ENCODE results near the gene KCNK13. TPM values are rescaled to one million over a fixed set of nuclear protein-coding genes. Genes with fewer than 3 reads are reported as not detected.

KCNK13 gene
- total and polyA plus RNA-seq, 4 donors: 0.99 to 2.7 (median 1.9) TPM

GRCh38 chr14:90039253-90040010 lies 22.4 kb upstream of the KCNK13 start:
- no peaks in the 10 kb centered on the region for H3K27me3 ChIP-seq (ENCODE audit: control insufficient read depth, insufficient read depth, low read length)
- no peak overlapping the region for H3K27ac ChIP-seq (ENCODE audit: low read depth, low read length)
- H3K36me3 ChIP-seq (ENCODE audit: control insufficient read depth, insufficient read depth, low read length): peaks cover 15% of the 10 kb centered on the region
- no peak for DNase-seq (ENCODE audit: low read depth in 4 of 6, low spot score in 6 of 6)
- no peaks in the 10 kb centered on the region for H3K9me3 ChIP-seq (ENCODE audit: control insufficient read depth, insufficient read depth, low read length)
- H3K4me1 ChIP-seq (ENCODE audit: control insufficient read depth, insufficient read depth, low read length): no peaks in the 10 kb centered on the region
- WGBS (ENCODE audit: insufficient coverage): 100% methylated on average over 2 of the region's 11 CpGs
- no peak overlapping the region for H3K4me3 ChIP-seq (ENCODE audit: low read depth, low read length)

GRCh38 chr14:90040411-90040810 lies 21.4 kb upstream of the KCNK13 start:
- no peaks in the 10 kb centered on the region for H3K27me3 ChIP-seq (ENCODE audit: control insufficient read depth, insufficient read depth, low read length)
- H3K4me1 ChIP-seq (ENCODE audit: control insufficient read depth, insufficient read depth, low read length): no peaks in the 10 kb centered on the region
- H3K9me3 ChIP-seq (ENCODE audit: control insufficient read depth, insufficient read depth, low read length): no peaks in the 10 kb centered on the region
- peaks cover 14% of the 10 kb centered on the region for H3K36me3 ChIP-seq (ENCODE audit: control insufficient read depth, insufficient read depth, low read length)
- no peak overlapping the region for H3K27ac ChIP-seq (ENCODE audit: low read depth, low read length)
- no peak overlapping the region for H3K4me3 ChIP-seq (ENCODE audit: low read depth, low read length)
- no peak for DNase-seq (ENCODE audit: low read depth in 4 of 6, low spot score in 6 of 6)
- WGBS (ENCODE audit: insufficient coverage): 89% methylated on average over 1 of the region's 3 CpGs

GRCh38 chr14:90042496-90043252 lies 19.1 kb upstream of the KCNK13 start:
- no CpG with 5 or more reads among the region's 9 CpGs for WGBS (ENCODE audit: insufficient coverage)
- Histone ChIP-seq H3K27me3 (ENCODE audit: control insufficient read depth, insufficient read depth, low read length) (no peaks in the 10 kb centered on the region), H3K4me1 (ENCODE audit: control insufficient read depth, insufficient read depth, low read length) (no peaks in the 10 kb centered on the region), H3K27ac (ENCODE audit: low read depth, low read length) (no peak overlapping the region), H3K9me3 (ENCODE audit: control insufficient read depth, insufficient read depth, low read length) (no peaks in the 10 kb centered on the region), H3K36me3 (ENCODE audit: control insufficient read depth, insufficient read depth, low read length) (peaks cover 13% of the 10 kb centered on the region), H3K4me3 (ENCODE audit: low read depth, low read length) (no peak overlapping the region)
- no peak for DNase-seq (ENCODE audit: low read depth in 4 of 6, low spot score in 6 of 6)

GRCh38 chr14:90045616-90046015 lies 16.2 kb upstream of the KCNK13 start:
- Histone ChIP-seq H3K9me3 (ENCODE audit: control insufficient read depth, insufficient read depth, low read length) (no peaks in the 10 kb centered on the region), H3K36me3 (ENCODE audit: control insufficient read depth, insufficient read depth, low read length) (peaks cover 10% of the 10 kb centered on the region), H3K27me3 (ENCODE audit: control insufficient read depth, insufficient read depth, low read length) (no peaks in the 10 kb centered on the region), H3K4me1 (ENCODE audit: control insufficient read depth, insufficient read depth, low read length) (no peaks in the 10 kb centered on the region), H3K27ac (ENCODE audit: low read depth, low read length) (no peak overlapping the region), H3K4me3 (ENCODE audit: low read depth, low read length) (no peak overlapping the region)
- DNase-seq (ENCODE audit: low read depth in 4 of 6, low spot score in 6 of 6): no peak
- WGBS (ENCODE audit: insufficient coverage): 69% methylated on average over 2 of the region's 2 CpGs

GRCh38 chr14:90049390-90049789 lies 12.4 kb upstream of the KCNK13 start:
- no peak for DNase-seq (ENCODE audit: low read depth in 4 of 6, low spot score in 6 of 6)
- H3K27ac ChIP-seq (ENCODE audit: low read depth, low read length): no peak overlapping the region
- H3K9me3 ChIP-seq (ENCODE audit: control insufficient read depth, insufficient read depth, low read length): no peaks in the 10 kb centered on the region
- H3K4me3 ChIP-seq (ENCODE audit: low read depth, low read length): no peak overlapping the region
- no peaks in the 10 kb centered on the region for H3K4me1 ChIP-seq (ENCODE audit: control insufficient read depth, insufficient read depth, low read length)
- peaks cover 2% of the 10 kb centered on the region for H3K36me3 ChIP-seq (ENCODE audit: control insufficient read depth, insufficient read depth, low read length)
- 57% methylated on average over 1 of the region's 3 CpGs for WGBS (ENCODE audit: insufficient coverage)
- no peaks in the 10 kb centered on the region for H3K27me3 ChIP-seq (ENCODE audit: control insufficient read depth, insufficient read depth, low read length)

GRCh38 chr14:90050271-90050670 lies 11.5 kb upstream of the KCNK13 start:
- no peaks in the 10 kb centered on the region for H3K4me1 ChIP-seq (ENCODE audit: control insufficient read depth, insufficient read depth, low read length)
- DNase-seq (ENCODE audit: low read depth in 4 of 6, low spot score in 6 of 6): no peak
- no peaks in the 10 kb centered on the region for H3K27me3 ChIP-seq (ENCODE audit: control insufficient read depth, insufficient read depth, low read length)
- no peak overlapping the region for H3K27ac ChIP-seq (ENCODE audit: low read depth, low read length)
- 93% methylated on average over 2 of the region's 4 CpGs for WGBS (ENCODE audit: insufficient coverage)
- H3K9me3 ChIP-seq (ENCODE audit: control insufficient read depth, insufficient read depth, low read length): no peaks in the 10 kb centered on the region
- H3K4me3 ChIP-seq (ENCODE audit: low read depth, low read length): no peak overlapping the region
- peaks cover 2% of the 10 kb centered on the region for H3K36me3 ChIP-seq (ENCODE audit: control insufficient read depth, insufficient read depth, low read length)

GRCh38 chr14:90053044-90053443 lies 8.8 kb upstream of the KCNK13 start:
- H3K27ac ChIP-seq (ENCODE audit: low read depth, low read length): no peak overlapping the region

GRCh38 chr14:90054803-90055202 lies 7.0 kb upstream of the KCNK13 start:
- no peak for DNase-seq (ENCODE audit: low read depth in 4 of 6, low spot score in 6 of 6)
- Histone ChIP-seq H3K4me1 (ENCODE audit: control insufficient read depth, insufficient read depth, low read length) (no peaks in the 10 kb centered on the region), H3K9me3 (ENCODE audit: control insufficient read depth, insufficient read depth, low read length) (no peaks in the 10 kb centered on the region), H3K36me3 (ENCODE audit: control insufficient read depth, insufficient read depth, low read length) (no peaks in the 10 kb centered on the region), H3K4me3 (ENCODE audit: low read depth, low read length) (no peak overlapping the region), H3K27me3 (ENCODE audit: control insufficient read depth, insufficient read depth, low read length) (peaks cover 13% of the 10 kb centered on the region), H3K27ac (ENCODE audit: low read depth, low read length) (no peak overlapping the region)
- 80% methylated on average over 1 of the region's 1 CpG for WGBS (ENCODE audit: insufficient coverage)

More at GRCh38 chr14:90053044-90053443, 8.8 kb upstream of the KCNK13 start:
- no peak for DNase-seq (ENCODE audit: low read depth in 4 of 6, low spot score in 6 of 6)
- no peaks in the 10 kb centered on the region for H3K36me3 ChIP-seq (ENCODE audit: control insufficient read depth, insufficient read depth, low read length)
- H3K9me3 ChIP-seq (ENCODE audit: control insufficient read depth, insufficient read depth, low read length): no peaks in the 10 kb centered on the region
- peaks cover 6% of the 10 kb centered on the region for H3K27me3 ChIP-seq (ENCODE audit: control insufficient read depth, insufficient read depth, low read length)
- H3K4me1 ChIP-seq (ENCODE audit: control insufficient read depth, insufficient read depth, low read length): no peaks in the 10 kb centered on the region
- no peak overlapping the region for H3K4me3 ChIP-seq (ENCODE audit: low read depth, low read length)
- WGBS (ENCODE audit: insufficient coverage): 60% methylated on average over 1 of the region's 2 CpGs

GRCh38 chr14:90056826-90057225 lies 5.0 kb upstream of the KCNK13 start:
- Histone ChIP-seq H3K9me3 (ENCODE audit: control insufficient read depth, insufficient read depth, low read length) (no peaks in the 10 kb centered on the region), H3K27ac (ENCODE audit: low read depth, low read length) (no peak overlapping the region), H3K4me3 (ENCODE audit: low read depth, low read length) (no peak overlapping the region), H3K4me1 (ENCODE audit: control insufficient read depth, insufficient read depth, low read length) (peaks cover 16% of the 10 kb centered on the region), H3K36me3 (ENCODE audit: control insufficient read depth, insufficient read depth, low read length) (no peaks in the 10 kb centered on the region), H3K27me3 (ENCODE audit: control insufficient read depth, insufficient read depth, low read length) (peaks cover 33% of the 10 kb centered on the region)
- DNase-seq (ENCODE audit: low read depth in 4 of 6, low spot score in 6 of 6): no peak
- WGBS (ENCODE audit: insufficient coverage): 60% methylated on average over 8 of the region's 8 CpGs
